Neutrophil (primary cell): ENCODE results near the gene SND1.

Experiments used
- H3K27ac ChIP-seq: fragments of 200-600 bp; sonication (generic); 2 replicates; pipeline ENCODE4 v1.5.1; 2016; ENCODE audit warnings: mild to moderate bottlenecking, moderate library complexity
- H3K27me3 ChIP-seq: fragments of 200-600 bp; sonication (generic); 2 replicates; pipeline ENCODE4 v1.6.0; 2016; ENCODE audit warnings: mild to moderate bottlenecking
- H3K36me3 ChIP-seq: fragments of 200-600 bp; sonication (generic); 2 replicates; pipeline ENCODE4 v1.5.1; 2017
- H3K4me1 ChIP-seq, 2 experiments: fragments of 200-600 bp in 1 of 2; sonication (generic) in 1 of 2; 1 replicate in 1 of 2; 2 replicates in 1 of 2; pipeline versions ENCODE4 v1.5.1 to v1.6.1; 2013 to 2016; ENCODE audit warnings: low read depth in 1 of 2, low read length in 1 of 2, mild to moderate bottlenecking in 1 of 2, moderate library complexity in 1 of 2; ENCODE audit not compliant: control insufficient read depth in 1 of 2, insufficient read depth in 1 of 2
- H3K4me3 ChIP-seq, 2 experiments: fragments of 200-600 bp in 1 of 2; sonication (generic) in 1 of 2; 1 replicate in 1 of 2; 2 replicates in 1 of 2; pipeline ENCODE4 v1.5.1; 2013 to 2016; ENCODE audit warnings: low read depth in 1 of 2, low read length in 1 of 2, mild to moderate bottlenecking in 1 of 2, moderate library complexity in 1 of 2
- H3K9me3 ChIP-seq: fragments of 200-600 bp; sonication (generic); 2 replicates; pipeline ENCODE4 v1.5.1; 2016
- CTCF ChIP-seq: fragments of 200-600 bp; sonication (generic); IDR thresholded peaks from 2 replicates; pipeline ENCODE4 v1.5.1; 2016; ENCODE audit warnings: antibody characterized with exemption

SND1 gene

GRCh38 chr7:127768241-127768640, 116.2 kb downstream of the SND1 start:
- H3K9me3 ChIP-seq: no peaks in the 10 kb centered on the region
- no peak overlapping the region for H3K4me3 ChIP-seq
- H3K4me1 ChIP-seq: peaks cover 9 to 12% of the 10 kb centered on the region in 2 experiments
- no peak overlapping the region for H3K27ac ChIP-seq
- no peaks in the 10 kb centered on the region for H3K36me3 ChIP-seq
- H3K27me3 ChIP-seq: no peaks in the 10 kb centered on the region
- no peak for TF ChIP-seq CTCF

- no peak for TF ChIP-seq CTCF
- H3K27ac ChIP-seq: no peak overlapping the region
- no peaks in the 10 kb centered on the region for H3K9me3 ChIP-seq
- H3K27me3 ChIP-seq: no peaks in the 10 kb centered on the region
- H3K4me1 ChIP-seq: peaks cover 9 to 12% of the 10 kb centered on the region in 2 experiments
- no peaks in the 10 kb centered on the region for H3K36me3 ChIP-seq
- no peak overlapping the region for H3K4me3 ChIP-seq
Observed at GRCh38 chr7:127769137-127769536, 117.1 kb downstream of the SND1 start.

- H3K4me1 ChIP-seq: peaks cover 9 to 12% of the 10 kb centered on the region in 2 experiments
- H3K27me3 ChIP-seq: no peaks in the 10 kb centered on the region
- no peaks in the 10 kb centered on the region for H3K36me3 ChIP-seq
- no peaks in the 10 kb centered on the region for H3K9me3 ChIP-seq
- H3K27ac ChIP-seq: no peak overlapping the region
- TF ChIP-seq CTCF: no peak
- H3K4me3 ChIP-seq: no peak overlapping the region
Observed at GRCh38 chr7:127769696-127770400, 117.9 kb downstream of the SND1 start.

- Histone ChIP-seq H3K4me1 (peaks cover 9 to 12% of the 10 kb centered on the region in 2 experiments), H3K27me3 (no peaks in the 10 kb centered on the region), H3K4me3 (no peak overlapping the region), H3K27ac (no peak overlapping the region), H3K36me3 (no peaks in the 10 kb centered on the region), H3K9me3 (no peaks in the 10 kb centered on the region)
- no peak for TF ChIP-seq CTCF
Observed at GRCh38 chr7:127770885-127771284, 118.9 kb downstream of the SND1 start.

GRCh38 chr7:127771707-127772106, 119.7 kb downstream of the SND1 start:
- Histone ChIP-seq H3K27ac (no peak overlapping the region), H3K4me3 (no peak overlapping the region), H3K4me1 (peaks cover 9 to 11% of the 10 kb centered on the region in 2 experiments), H3K27me3 (no peaks in the 10 kb centered on the region), H3K36me3 (no peaks in the 10 kb centered on the region), H3K9me3 (no peaks in the 10 kb centered on the region)
- no peak for TF ChIP-seq CTCF
